HuH-7.5 (cell line): ENCODE data around the gene REXO4.
A peak's percentile ranks its signal among the peaks of the same experiment; 100 is the strongest.

Experiments
- DNase-seq: peaks from one replicate; pipeline ENCODE4 v3.0.0; 2011; ENCODE audit warnings: low spot score

The REXO4 gene

DNA sequence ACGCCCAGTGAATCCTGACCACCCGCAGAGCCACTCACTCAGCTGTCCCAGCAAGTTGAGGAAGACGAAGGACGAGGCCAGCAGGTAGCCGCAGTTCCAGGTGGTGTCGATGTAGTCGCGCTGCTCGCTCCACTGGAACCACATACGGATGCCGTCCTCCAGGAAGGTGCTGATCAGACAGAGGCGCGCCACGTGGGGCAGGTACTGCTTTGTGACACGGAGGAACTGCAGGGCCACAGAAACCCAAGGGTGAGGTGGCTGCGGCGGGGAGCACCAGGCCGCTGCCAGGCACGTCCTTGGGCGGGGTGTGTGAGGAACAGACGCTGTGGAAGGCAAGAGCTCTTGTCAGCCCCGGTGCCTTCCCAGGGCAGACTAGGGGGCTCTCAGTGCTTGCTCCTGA lies 50.6 kb downstream of the REXO4 start:
- no peak for DNase-seq

DNA sequence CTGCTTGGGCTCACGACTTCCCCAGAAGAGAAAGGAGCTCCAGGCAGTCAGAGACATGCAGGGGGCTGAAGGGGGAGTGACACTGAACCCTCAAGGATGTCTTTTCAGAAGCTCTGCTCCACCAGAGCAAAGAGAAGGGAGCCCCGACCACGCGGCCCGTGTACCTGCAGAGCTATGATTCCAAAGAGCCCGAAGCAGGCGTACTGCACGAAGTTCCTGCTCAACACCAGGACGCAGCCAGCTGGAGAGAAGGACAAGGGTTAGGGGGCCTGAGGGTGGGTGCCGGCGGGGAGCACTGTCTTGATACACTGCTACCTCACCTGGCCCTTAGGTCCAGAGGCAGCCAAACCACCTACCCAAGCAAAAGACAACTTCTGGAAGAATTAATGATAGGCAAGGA lies 51.4 kb downstream of the REXO4 start:
- no peak for DNase-seq

DNA sequence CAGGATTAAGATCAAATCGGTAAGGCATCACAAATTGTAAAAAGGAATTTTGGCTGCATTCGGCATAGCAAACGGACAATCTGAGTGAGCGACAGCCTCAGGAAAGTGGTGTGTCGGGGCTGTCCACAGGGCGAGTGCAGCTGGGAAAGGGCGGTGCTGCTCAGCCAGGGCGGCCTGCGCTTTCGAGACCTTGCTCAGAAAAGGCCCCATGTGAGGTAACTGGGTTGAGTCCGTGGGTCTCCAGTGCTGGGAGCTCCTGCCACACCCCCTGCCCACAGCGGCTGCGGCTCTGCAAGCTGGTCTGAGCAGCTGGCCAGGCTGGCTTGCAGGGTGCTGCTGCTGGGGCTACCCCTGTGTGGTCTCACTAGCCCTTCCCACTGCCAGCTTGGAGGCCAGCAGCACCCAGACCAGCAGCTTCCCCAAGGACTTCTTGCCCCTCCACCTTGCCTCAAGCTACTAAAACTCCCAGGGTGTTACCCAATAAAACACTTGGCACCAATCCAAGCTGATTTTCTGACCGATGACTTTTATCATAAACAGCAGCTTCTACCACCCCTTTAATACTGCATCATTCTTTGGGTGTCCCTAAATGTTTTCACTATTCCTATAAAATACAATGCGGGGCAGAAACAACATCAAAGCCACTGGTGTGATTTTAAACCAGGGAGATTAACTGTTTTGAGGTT lies 55.3 kb downstream of the REXO4 start:
- DNase-seq = no peak

DNA sequence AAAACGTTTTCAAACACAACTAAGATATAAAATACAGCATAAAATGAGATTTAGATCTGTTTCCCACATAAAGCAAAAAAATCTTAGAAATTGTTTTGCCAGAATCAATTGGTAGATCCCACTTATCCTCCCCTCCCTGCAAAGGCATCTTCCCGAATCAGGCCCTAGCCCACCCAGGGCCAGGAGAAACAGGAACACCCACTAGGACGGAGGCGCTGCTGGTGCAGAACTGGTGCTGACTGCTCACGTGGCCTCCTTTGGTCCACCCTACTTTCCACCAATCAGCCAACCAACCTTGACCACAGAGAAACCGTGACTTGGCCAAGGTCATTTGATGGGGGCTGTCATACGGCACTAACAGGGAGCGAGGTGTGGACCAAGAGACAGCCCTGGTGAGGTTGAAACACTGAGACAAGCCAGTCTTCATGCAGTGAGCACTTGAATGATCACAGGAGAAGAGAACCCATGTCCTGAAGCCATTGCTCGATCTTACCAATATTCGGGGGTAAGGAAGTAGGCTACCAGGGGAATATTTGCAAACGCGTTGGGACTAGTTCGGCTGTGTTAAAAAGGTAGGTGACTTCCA lies 56.2 kb downstream of the REXO4 start:
- no peak for DNase-seq

DNA sequence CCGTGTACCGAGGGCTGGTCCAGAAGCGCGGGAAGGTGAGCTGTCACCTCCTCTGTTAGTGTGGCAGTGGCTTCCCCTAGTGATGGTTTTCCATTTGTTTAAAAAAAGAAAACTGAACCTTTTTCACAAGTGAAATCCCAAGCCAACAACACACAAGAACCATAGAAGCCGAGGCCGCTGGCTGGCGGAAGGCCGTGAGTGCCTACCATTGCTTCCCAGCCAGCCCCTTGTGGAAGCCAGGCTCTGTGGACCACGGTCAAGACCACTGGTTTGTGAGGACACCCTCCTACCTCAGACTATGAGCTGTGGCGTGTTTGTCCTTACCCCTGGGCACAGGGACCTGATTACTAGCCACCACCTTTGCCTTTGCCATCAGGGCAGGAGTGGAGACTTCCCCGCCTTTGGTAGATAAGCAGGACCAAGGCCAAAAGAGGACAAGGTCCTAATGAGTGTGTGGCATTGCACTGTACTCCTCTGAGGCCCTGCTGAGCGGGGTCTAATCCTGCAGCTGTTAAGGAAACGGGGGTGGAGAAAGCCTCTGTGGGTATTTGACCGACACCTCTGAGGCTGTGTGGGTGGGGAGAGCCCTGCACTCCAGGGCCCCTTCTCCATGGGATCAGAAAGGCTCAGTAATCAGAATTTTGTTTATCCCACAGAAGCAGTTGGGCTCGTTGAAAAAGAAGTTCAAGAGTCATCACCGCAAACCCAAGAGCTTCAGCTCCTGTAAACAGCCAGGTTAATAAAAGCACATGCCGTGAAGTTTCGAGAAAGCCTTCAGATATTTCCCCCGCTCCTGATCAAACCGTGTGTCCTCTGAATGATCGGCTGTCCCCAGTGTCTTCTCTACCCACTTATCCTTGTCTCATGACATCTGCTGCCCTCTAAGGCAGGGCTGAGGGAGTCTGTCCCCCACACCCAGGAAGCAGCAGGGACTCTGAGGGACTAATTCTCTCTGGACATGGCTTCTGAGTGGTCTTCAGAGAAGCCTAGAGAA lies 57.1 kb downstream of the REXO4 start:
- no peak for DNase-seq

DNA sequence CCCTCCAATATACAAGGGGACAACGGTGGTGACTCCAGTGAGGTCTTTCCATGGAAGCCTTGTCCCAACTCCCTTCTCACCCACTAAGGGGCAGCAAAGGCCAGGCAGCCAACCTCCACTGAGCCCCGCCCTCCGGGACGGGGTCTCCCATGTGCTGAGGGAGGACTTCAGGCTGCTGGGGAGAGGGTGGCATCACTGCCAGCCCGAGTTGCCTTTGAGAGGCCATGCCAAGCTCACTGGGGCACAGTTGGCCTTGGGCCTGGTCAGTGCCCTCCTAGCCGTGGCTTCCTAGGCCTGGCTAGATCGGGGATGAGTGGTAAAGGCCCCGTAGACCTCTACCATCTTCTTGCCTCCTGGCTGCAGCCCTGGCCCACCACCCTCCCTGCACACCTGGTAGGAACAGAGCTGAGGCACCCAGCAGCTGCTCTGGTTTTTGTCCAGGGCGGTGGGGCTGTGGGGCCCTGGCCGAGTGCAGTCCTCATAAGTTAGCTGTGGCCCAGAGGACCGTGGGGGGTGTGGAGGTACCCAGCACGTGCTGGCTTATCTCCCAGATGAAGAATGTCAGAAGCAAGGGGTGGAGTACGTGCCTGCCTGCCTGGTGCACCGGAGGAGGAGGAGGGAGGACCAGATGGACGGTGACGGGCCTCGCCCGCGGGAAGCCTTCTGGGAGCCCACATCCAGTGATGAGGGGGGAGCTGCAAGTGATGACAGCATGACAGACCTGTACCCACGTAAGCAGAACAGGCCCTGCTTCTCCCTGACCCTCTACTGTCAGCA lies 58.2 kb downstream of the REXO4 start:
- DNase-seq = no peak

DNA sequence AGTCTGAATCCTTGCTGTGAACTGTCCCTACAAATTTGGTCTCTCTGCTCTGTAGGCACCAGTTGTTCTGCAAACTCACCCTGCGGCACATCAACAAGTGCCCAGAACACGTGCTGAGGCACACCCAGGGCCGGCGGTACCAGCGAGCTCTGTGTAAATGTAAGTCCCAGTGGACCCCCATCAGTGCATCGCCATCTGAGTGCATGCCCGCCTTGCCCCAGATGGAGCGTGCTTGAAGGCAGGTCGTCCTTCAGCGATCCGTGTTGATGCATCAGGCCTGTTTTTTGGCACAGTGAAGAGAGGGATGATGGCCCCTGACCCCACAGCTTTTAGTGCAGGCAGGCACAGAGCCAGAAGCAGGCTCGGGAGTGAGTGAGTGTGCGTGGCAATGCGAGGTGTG lies 60.2 kb downstream of the REXO4 start:
- DNase-seq = no peak

DNA sequence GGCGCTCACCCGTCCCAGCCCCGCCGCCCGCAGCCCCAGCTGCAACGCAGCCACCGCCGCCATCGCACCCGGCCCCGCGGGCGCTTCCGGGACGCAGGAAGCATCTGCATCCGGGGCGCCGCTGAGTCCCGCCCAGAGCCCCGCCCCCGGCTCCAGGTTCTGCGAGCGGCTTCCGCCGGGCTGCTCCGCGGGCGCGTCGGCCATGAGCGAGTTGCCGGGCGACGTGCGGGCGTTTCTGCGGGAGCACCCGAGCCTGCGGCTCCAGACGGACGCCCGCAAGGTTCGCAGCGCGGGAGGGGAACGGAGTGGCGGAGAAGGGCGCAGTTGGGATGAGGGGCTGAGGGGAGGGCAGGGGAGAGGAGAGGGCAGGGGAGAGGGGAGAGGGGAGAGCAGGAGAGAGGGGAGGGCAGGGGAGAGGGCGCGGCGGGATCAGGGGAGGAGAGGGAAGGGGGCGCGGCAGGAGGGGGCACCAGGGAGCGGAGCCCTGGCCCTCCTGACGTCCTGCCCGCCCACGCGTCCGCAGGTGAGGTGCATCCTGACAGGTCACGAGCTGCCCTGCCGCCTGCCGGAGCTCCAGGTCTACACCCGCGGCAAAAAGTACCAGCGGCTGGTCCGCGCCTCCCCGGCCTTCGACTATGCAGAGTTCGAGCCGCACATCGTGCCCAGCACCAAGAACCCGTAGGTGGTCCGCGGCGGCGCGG lies 61.3 kb downstream of the REXO4 start, which contains the start of the genes SURF1 and SURF2:
Gene SURF1 (minus strand): TSS at position 97 of the 701 bp plus-strand sequence. CDS start 34 bp downstream, at position 63.
Gene SURF2 (plus strand): TSS at position 160 of the 701 bp plus-strand sequence. CDS start 43 bp downstream, at position 203.
- peak; percentile 87 for DNase-seq
